GM18907 (cell line): ENCODE data around the gene PRG2.
"Not testable (repeated sequence)": the region's sequence is repeated elsewhere in the genome, so short reads cannot be mapped to it uniquely, and the experiment has no call there.

ENCODE experiments used
- ATAC-seq: cut with Tn5 transposase; IDR thresholded peaks from one replicate; pipeline ENCODE4 v1.9.1; 2021; ENCODE audit warnings: mild to moderate bottlenecking, moderate library complexity; ENCODE audit not compliant: unreplicated experiment

Gene PRG2

DNA sequence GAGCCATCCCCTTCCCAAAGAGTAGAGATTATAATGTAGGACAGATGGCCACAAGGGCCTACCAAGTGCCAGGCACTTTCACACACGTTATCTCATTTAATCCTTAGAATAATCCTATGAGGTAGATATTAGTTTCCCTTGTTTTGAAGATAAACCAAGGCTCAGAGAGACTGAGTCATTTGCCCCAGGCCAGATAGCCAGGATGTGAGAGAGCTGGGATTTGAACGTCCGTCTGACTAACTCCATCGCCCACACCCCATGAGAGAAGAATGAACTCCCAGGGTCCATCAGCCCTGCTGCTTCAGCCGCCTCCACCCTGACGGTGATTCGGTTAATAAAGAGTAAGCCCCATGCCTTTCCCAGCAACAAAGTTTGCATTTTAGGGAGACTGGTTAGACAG, 20.2 kb downstream of the PRG2 start:
- ATAC-seq, result no peak

DNA sequence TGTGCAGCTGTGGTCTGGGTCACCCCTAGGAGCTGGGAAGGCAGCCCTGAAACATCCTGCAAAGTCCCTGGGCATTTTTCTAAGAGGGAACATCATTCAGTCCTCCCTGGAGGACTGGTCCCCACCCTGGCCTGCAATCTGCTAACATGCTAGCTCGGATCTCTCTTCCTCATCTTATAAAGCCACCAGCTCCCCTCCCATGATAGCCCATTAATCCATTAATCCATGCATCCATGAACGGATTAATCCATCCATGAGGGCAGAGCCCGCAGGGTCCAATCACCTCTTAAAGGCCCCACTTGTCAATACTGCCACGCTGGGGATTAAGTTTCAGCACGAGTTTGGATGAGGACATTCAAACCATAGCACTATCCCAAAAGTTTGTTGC, 21.6 kb downstream of the PRG2 start:
- no peak for ATAC-seq

DNA sequence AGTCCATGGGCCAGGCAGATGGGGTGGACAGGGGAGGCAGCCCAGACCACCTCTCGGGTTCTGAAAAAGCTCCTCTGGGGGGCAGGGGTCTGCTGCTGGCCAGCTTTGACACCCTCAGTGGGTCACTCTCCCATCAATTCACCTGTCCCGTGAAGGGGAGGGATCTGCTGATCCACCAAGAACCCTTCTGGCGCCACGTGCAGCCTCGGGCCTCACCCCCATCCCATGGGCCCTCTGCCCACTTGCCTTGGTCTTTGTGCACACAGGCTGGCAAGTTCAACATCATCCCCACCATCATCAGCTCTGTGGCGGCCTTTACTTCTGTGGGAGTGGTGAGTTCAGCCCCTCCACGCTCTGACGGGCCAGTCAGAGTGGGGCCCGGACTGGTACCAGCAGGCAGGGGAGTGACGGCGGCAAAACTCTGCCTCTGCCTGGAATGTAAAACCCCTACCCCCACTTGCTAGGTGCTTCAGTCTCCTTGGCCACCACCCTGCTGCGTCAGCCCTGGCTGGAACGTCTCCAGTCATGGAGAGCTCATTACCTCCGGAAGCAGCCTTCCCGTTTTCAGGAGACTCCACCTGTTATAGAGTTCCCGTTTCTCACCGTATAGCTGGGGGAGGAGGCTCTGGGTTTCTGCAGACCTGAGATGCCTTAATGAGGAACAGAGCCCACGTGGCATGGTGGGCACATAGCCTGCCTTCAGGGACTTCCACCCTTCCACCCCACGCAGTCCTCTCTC, 22.2 kb downstream of the PRG2 start:
- no peak for ATAC-seq

DNA sequence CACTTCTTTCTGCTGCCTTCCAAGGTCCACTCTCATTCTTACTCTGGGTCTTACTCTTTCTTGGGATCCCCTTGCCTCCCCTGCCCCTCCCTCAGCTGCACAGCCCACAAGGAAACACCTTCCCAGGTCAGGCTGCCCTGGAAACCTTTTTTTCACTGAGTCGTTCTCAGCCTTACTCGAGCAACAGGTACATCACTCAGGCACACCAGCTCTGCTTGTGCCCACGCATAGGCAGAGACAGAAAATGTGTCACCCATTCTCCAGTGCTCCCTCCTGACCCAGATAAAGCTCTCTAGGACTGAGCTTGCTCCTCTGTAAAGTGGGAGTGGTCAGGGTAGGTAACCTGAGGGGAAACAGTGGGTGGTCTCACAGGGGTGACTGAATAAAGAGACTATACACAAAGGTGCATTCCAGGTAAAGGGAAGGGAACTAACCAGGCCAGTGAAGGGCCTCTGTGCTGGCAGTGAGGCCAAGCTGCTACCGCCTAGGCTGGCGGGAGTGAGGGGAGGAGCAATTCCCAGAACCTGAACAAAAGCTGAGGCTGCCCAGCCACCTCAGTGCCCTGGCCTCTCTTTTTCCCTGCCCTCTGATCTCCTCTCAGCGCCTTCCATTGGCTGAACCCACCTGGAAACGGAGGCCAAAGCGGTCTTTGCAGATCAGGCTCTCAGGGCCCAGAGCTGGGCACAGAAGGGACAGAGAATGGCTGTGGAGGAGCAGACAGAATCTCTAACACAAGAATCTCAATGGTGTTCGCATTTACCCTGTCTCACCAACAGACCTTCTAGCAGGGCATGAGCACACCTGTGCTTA, 25.4 kb downstream of the PRG2 start:
- no peak for ATAC-seq

DNA sequence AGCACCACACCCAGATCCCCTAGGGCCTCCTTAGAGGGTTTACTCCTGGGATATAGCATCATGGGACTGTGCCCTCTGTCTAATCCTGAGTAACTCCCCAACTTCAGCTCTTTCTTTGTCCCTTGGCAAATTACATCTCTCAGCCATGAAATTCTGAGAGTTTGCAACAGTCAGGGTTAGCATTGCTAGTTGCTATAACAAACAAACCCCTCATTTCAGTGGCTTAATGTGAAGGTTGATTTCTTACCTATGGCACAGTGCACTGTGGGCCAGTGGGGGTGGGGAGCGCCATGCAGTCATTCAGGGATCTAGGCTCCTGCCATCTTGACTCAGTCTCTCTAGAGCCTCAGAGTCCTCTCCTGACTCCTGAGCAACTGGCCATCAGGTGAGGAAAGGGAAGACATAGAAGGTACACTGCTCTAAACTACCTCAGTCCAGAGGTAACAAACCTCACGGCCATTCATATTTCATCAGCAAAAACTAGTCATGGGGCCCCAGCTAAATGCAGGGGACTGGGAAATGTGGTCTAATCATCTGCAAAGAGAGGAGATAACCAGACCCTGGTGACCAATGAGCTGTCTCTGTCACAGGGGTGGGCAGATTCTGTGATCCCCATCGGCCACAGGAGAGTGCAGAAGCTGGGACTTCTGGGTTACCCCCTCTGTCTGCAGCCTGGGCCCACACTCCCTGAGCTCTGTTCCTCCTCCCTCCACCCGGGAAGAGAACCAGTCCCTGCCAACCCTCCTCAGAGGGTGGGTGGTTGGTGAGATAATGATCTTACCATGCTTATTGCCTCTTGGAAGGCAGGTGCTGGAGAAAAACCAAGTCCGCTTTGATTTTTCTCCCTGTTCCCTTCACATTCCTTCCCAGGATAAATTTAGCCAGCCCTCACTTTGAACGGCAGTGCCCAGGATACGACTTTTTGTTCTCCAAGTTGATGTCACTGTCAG, 27.0 kb downstream of the PRG2 start:
- no peak for ATAC-seq

DNA sequence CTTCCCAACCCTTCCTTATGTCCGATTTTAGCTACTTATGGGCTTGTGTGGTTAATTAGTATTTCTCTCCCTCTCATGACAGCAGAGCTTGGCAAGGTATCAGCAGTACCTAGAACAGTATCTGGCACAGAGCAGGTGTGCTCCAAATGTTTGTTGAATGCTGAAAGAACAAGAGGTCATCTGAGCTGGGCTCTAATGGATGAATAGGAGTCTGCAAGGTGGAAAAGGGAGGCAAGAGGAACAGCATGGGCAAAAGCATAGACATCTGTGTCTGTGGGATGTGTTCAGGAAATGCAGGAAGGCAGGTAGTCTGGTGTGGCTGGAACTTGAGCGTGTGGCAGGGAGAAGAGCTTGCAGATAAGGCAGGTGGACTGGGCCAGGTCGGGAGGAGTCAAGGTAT, 28.5 kb downstream of the PRG2 start:
- ATAC-seq, result no peak

DNA sequence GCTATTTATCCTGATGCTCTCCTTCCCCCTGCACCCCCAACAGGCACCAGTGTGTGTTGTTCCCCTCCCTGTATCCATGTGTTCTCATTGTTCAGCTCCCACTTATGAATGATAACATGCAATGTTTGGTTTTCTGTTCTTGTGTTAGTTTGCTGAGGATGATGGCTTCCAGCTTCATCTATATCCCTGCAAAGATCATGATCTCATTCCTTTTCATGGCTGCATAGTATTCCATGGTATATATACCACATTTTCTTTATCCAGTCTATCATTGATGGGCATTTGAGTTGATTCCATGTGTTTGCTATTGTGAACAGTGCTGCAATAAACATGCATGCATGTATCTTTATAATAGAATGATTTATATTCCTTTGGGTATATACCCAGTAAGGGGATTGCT, 29.0 kb downstream of the PRG2 start:
- ATAC-seq, result not testable (repeated sequence)

DNA sequence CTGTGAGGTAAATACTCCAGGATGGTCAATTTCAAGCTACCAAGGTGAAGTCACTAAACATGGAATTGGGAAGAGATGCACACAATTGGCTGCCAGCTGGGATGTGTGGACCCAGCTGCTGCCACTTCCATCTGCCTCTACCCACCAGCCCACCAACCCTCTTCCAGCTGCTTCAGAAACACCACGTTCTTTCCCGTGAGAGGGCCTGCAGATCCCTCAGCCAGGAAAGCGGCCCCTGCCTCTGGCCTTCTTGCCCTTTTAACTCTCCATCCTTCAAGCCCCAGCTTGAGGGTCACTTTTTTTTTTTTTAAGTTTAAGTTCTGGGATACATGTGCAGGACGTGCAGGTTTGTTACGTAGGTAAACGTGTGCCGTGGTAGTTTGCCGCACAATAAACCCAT, 29.5 kb downstream of the PRG2 start:
- no peak for ATAC-seq

DNA sequence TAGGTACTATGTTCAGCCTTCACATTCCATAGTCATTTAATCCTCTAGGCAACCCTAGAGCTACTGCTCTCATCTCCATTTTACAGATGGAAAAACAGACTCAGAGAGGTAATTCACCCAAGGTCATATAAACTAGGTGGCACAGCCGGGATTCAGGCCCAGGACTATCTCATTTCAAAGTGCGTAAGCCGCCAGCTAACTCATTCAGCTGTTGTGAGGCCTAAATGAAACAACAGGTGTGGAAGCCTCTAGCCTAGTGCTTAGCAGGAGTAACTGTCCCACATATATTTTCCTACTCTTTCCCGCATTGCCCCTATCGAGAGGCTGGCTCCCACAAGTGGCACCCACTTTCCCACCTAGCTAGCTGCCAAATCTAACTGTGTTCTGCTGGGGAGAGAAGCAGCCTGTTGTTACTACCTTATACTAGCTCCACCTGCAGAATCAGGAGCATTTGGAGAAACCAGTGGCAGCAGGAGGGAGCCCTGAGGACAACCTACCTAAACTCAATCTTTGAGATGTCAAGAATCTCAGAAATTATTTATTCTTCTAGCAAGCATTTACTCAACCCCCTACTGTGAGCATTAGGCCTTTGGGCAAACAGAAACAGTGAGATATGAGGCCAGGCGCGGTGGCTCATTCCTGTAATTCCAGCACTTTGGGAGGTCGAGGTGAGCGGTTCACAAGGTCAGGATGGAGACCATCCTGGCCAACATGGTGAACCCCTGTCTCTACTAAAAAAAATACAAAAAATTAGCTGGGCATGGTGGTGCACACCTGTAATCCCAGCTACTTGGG, 30.4 kb downstream of the PRG2 start:
- no peak for ATAC-seq

DNA sequence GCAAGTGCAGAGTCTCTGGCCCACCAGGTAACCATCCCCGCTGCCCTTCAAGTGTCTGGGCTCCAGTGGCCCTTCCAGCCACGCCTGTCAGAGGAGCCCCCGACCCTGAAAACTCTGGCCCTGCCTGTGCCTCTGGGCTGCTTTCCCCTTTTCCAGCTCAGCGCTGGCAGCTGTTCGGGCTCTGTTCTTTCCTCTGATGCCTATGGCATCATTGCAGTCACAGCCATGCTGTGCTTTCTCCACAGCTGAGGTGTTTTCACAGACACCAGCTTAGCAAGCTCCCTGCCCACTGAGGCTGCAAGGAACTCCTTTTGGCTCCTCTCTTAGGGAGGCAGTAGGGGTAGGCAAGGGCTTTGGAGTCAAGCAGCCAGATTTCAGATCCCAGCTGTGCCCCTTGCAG, 31.1 kb downstream of the PRG2 start:
- no peak for ATAC-seq

DNA sequence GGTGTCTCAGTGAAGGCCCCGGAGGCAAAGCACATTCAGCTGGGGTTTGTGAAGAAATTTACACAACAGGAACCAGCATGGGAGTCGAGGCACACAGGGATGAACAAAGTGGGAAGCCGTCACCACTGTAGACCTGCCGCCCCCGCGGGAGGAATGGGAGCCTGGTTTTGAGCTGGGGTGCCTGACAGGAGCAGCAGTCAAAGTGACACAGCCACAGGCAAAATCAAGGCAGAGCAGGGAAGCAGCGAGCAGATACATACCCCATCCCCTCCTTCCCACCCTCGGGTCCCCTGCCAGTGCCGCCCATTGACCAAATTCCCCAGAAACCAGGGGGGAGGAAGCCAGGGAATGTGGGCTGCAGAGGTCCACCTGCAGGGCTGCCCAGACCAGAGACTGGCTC, 31.5 kb downstream of the PRG2 start:
- no peak for ATAC-seq

DNA sequence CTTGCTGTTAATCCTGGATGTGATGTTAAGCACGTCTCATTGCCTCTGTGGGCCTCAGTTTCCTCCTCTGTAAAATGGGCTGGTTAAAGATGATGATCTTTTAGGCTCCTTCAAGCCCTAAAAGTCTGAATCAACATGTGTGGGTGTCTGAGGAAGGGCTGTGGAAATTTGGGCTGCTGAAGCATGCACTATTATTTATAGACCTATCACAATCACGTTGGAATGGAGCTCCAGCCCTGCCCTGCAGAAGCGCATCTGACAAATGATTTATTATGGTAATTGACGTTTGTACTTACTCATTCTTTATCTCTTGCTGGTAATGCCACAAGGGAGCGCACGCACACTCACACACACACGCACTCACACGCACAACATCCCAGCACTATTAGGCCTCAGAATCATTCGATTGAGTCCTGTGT, 31.9 kb downstream of the PRG2 start:
- ATAC-seq, result no peak

DNA sequence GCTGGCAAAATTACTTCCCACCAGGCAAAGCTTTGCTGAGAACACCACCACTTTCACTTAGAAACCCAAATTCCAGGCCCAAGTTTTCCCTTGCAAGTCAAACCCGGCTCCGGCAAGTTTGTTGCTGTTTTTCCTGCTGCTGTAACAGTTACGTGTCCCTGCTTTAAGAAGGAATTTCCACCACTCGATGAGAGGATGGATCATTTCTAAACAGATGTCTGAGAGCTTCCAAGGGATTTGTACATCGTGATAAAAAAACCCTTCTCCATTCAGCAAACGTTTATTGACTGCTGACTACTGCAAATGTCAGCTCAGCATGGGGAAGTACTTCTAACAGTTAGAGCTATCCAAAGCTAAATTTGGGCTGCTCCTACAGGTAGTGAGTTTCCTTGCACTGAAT, 32.6 kb downstream of the PRG2 start:
- ATAC-seq, result no peak

DNA sequence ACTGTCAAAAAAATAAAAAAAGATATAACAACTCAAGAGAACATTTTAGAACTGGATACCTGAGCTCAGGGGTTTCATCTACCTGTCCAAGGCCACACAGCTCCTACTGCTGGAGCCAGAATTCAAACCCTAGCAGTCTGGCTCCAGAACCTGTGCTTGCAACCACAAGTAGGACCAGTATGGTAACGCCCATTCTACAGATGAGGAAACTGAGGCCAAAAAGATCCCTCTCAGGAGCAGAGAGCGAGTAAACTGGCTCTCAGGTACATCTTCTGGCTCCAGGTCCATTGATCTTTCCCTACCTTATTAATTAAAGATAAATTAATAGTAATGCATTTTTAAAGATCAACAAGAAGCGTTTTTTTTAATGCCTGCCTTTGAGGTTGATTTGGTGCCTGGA, 33.1 kb downstream of the PRG2 start:
- no peak for ATAC-seq

DNA sequence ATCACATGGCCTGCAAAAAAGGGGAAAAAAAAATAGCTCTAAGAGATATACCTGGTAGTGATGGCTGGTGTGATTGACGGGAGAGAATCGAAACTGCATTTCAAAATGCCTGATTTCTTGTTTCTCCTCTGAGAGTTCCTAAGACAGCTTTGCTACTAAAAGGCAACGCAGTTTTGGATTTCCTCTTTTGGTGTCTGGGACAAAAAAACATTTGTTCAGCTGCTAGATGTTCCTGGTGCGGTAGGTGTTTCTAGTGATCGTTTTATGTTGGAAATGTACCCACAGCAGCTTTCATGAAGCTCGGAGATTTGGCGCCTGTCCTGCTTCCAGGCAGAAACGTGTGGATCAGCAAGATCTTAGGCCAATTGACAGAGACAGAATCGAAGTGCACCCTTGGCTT, 34.2 kb downstream of the PRG2 start:
- no peak for ATAC-seq

DNA sequence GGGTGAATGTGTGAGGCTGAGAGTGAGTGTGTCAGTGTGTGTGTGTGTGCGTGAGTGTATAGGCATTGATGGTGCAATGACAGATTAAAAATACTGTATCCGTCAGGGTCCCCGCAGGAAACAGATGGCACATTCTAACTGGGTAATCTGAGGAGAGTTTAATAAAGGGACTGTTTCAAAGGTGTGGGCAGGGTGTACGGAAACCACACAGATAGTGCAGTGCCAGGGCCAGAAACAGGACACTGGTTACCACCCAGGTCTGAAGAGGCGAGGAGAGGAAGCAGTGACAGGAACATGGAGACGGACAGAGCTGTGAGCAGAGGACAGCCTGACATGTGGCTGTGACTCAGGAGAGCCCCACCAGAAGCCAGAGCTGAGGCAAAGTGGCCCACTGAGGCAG, 35.8 kb downstream of the PRG2 start:
- ATAC-seq, result peak; percentile 49

DNA sequence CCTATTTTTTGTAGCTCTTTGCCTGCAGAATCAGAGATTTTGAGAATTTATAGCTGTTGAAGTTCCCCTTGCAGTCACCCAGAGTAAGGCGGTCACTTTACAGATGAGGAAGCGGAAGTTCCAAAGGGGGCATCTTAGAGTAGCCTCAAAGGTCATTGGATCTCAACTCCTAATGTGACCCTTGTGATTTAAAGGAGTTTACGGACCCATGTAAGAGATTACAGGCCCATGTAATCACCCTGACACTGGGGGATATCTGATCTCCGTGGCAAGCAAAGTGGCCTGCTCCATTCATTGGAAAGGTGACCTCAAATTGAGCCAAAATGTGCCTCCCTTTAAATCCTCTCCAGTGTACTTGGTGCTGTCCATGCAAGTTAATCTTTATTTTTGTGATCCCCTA, 36.6 kb downstream of the PRG2 start:
- no peak for ATAC-seq

DNA sequence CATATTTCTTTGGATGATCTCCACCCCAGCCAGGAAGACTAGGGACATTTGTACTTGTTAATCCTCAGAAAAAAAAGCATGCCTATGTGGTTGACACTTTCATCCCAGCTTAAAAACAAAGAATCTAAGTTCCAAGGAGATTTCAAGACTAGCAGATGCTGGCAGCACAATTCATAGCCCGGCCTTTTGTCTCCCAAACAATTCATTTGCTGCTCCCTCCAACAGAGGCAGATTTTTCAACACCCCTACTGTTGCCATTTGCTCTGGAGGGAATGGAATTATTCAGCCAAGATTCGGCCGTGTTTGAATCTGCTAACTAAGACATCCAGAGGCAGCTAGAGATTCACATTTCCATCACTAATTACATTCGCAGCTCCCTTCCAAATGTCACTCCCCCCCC, 37.0 kb downstream of the PRG2 start:
- ATAC-seq, result no peak

DNA sequence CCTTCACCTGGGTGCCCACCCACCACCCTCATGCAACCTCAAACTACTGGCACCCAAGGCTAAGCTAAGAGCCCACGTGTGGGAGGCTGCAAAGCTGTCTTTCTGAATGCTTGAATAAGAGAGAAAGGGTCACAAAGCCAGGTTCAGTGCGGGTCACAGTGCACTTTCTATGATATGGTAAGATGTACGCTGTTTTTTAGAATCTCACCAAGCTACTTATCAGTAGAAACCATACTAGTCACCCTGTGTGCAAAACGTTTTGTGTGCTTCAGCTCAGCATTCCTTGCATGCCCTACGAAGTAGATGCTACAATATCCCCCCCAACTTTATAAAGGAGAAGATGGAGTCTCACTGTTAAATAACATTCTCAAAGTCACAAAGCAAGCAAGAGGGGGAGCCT, 37.4 kb downstream of the PRG2 start:
- no peak for ATAC-seq

DNA sequence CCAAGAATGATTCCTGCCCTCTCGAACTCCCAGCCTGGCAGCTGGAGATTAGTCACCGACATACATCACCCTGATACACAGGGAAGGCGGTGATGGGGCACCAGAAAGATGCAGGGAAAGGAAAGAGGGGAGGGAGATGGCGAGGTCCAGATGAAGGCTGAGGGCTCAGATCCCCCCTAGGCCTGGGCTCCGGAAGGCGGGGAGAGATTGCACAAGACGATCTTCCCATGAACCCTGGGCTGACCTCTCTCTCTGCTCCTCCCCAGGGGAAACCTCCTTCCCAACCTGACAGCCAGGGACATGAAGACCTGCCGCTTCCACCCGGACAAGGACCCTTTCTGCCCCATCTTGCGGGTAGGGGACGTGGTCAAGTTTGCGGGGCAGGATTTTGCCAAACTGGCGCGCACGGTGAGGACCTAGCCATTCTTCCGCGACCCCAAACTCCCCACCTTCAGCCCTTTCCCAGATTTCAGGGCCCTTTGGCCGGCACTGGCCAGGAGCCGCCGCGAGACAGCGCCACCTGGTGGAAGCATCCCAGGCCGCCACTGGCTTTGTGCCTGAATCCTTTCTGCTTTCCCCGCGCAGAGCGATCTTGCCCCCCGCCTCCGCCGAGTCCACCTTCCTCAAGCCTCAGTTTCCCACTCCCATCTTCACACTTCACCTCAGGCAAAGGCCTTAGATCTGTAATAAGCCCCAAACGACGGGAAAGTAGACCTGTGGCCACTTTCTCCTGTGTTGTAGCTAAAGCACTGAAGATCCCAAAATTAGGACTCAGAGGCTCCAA, 40.8 kb downstream of the PRG2 start:
- ATAC-seq, result no peak
